HepG2 (cell line): ENCODE results near the gene VPS4B. TPM values are rescaled to one million over a fixed set of nuclear protein-coding genes. Genes with fewer than 3 reads are reported as not detected.

Experiments
- ATAC-seq: fragments of 200-7000 bp; cut with Tn5 transposase; 3 replicates; pipeline ENCODE4 v1.9.1; 2020; ENCODE audit warnings: mild to moderate bottlenecking, moderate library complexity
- BruUV-seq: library from RNA; stranded (reverse); fragments of 400-500 nt; replicated peaks from 2 replicates; lab custom pipeline; 2021; lab: Mats Ljungman, UMichigan
- CTCF ChIA-PET: fragments of 300-600 bp; formaldehyde crosslinking; extraction: SDS; loops from one replicate; lab custom pipeline; 2021; ENCODE audit warnings: low total read pairs, inconsistent platforms, low intra/inter-chr PET ratio; lab: Yijun Ruan, JAX
- POLR2A ChIA-PET: fragments of 350-600 bp; sonication (Branson Sonifier 250); formaldehyde crosslinking; loops from one replicate; lab custom pipeline; 2020; ENCODE audit warnings: antibody characterized with exemption, inconsistent platforms; lab: Yijun Ruan, JAX
- DNase-seq: peaks from one replicate; pipeline ENCODE4 v3.0.0-alpha.2; 2015; ENCODE audit warnings: low spot score
- FAIRE-seq: peaks from 3 replicates; lab custom pipeline; 2011; peaks lifted over from hg19 to GRCh38; lab: Jason Lieb, UNC
- H2AFZ ChIP-seq: one replicate; pipeline ENCODE4 v1.6.1; 2011; ENCODE audit warnings: low read length, inconsistent platforms
- H3K27ac ChIP-seq: fragments of 300-600 bp; 3 replicates; pipeline ENCODE4 v1.8.0; 2011; ENCODE audit warnings: mixed run types, mild to moderate bottlenecking, mixed read lengths, low read length, inconsistent platforms; ENCODE audit not compliant: insufficient read depth; ENCODE audit errors: extremely low read length
- H3K27me3 ChIP-seq, 2 experiments: fragments of 200-600 bp in 1 of 2; 2 replicates in 1 of 2; 3 replicates in 1 of 2; pipeline versions ENCODE4 v1.6.0 to v1.8.0; 2011; ENCODE audit warnings: low read length in 2 of 2, mild to moderate bottlenecking in 2 of 2, moderate library complexity in 2 of 2, inconsistent platforms in 1 of 2; ENCODE audit not compliant: insufficient read depth in 2 of 2, control insufficient read depth in 1 of 2
- H3K36me3 ChIP-seq, 2 experiments: fragments of 200-600 bp in 1 of 2; replicated peaks in 1 of 2; 2 replicates in 1 of 2; 3 replicates in 1 of 2; pipeline versions ENCODE4 v1.5.1 to v1.8.0; 2011; ENCODE audit warnings: low read length in 2 of 2, inconsistent platforms in 1 of 2; ENCODE audit not compliant: insufficient read depth in 2 of 2, control insufficient read depth in 1 of 2
- H3K4me1 ChIP-seq: 2 replicates; pipeline ENCODE4 v1.5.1; 2012; ENCODE audit warnings: low read length, inconsistent platforms; ENCODE audit not compliant: insufficient read depth
- H3K4me2 ChIP-seq: 2 replicates; pipeline ENCODE4 v1.6.0; 2011; ENCODE audit warnings: low read depth, low read length, inconsistent platforms
- H3K4me3 ChIP-seq, 3 experiments: fragments of 200-600 bp in 1 of 3; sonication (generic), shearing (Covaris generic) in 1 of 3; replicated peaks in 1 of 3; 2 replicates each; pipeline ENCODE4 v1.5.1; 2011 to 2016; ENCODE audit warnings: low read length in 3 of 3, inconsistent platforms in 2 of 3, low read depth in 2 of 3, mild to moderate bottlenecking in 2 of 3, control low read depth in 1 of 3, mixed read lengths in 1 of 3; ENCODE audit not compliant: insufficient read depth in 1 of 3
- H3K79me2 ChIP-seq: one replicate; pipeline ENCODE4 v1.6.1; 2011; ENCODE audit warnings: low read length, inconsistent platforms; ENCODE audit not compliant: insufficient read depth
- H3K9ac ChIP-seq: 2 replicates; pipeline ENCODE4 v1.6.0; 2011; ENCODE audit warnings: mild to moderate bottlenecking, low read depth, low read length, inconsistent platforms; ENCODE audit not compliant: insufficient read depth
- H3K9me3 ChIP-seq: 2 replicates; pipeline ENCODE4 v1.5.1; 2012; ENCODE audit warnings: mild to moderate bottlenecking, low read length
- H4K20me1 ChIP-seq: 2 replicates; pipeline ENCODE4 v1.6.0; 2011; ENCODE audit warnings: inconsistent platforms, mild to moderate bottlenecking, low read length, moderate library complexity; ENCODE audit not compliant: insufficient read depth
- ELF3 ChIP-seq: IDR thresholded peaks from 2 replicates; pipeline ENCODE4 v1.6.1; 2016; ENCODE audit warnings: missing genetic modification reagents, missing compliant biosample characterization
- ELK4 ChIP-seq: sonication (generic); formaldehyde crosslinking; IDR thresholded peaks from 2 replicates; pipeline ENCODE4 v1.9.0; 2021; ENCODE audit warnings: missing genetic modification reagents, borderline replicate concordance
- SIX1 ChIP-seq: sonication (generic); formaldehyde crosslinking; IDR thresholded peaks from 2 replicates; pipeline ENCODE4 v1.4.0; 2020; ENCODE audit warnings: missing genetic modification reagents, borderline replicate concordance
- SRSF1 ChIP-seq: fragments of 200-400 bp; formaldehyde crosslinking; optimal IDR thresholded peaks from 2 replicates; pipeline ENCODE3; 2017; ENCODE audit warnings: mild to moderate bottlenecking, low read depth, low read length, moderate library complexity
- TBL1XR1 ChIP-seq: fragments of 150-350 bp; IDR thresholded peaks from 2 replicates; pipeline ENCODE4 v1.6.1; 2014; ENCODE audit warnings: borderline replicate concordance, low read length; ENCODE audit not compliant: partially characterized antibody
- ZC3H13 ChIP-seq: sonication (generic); formaldehyde crosslinking; IDR thresholded peaks from 2 replicates; pipeline ENCODE4 v1.8.1; 2023; ENCODE audit warnings: mild to moderate bottlenecking, missing genetic modification reagents, moderate library complexity
- ZNF678 ChIP-seq: sonication (generic); formaldehyde crosslinking; IDR thresholded peaks from 2 replicates; pipeline ENCODE4 v1.4.0; 2020; ENCODE audit warnings: mild to moderate bottlenecking, missing genetic modification reagents
- ZNF777 ChIP-seq: sonication (generic); formaldehyde crosslinking; IDR thresholded peaks from 2 replicates; pipeline ENCODE4 v1.4.0; 2020; ENCODE audit warnings: missing genetic modification reagents
- ZNF878 ChIP-seq: sonication (generic); formaldehyde crosslinking; IDR thresholded peaks from 2 replicates; pipeline ENCODE4 v1.8.1; 2023; ENCODE audit warnings: mild to moderate bottlenecking, missing genetic modification reagents, moderate library complexity
- WGBS: methylation state at CpG from one replicate; pipeline ENCODE4 v1.1.6; 2017; ENCODE audit warnings: low lambda C conversion rate; 5-methylcytosine and 5-hydroxymethylcytosine counted together
- in situ Hi-C: cut with HindIII; loops from 2 replicates; pipeline ENCODE4 v1.10.0; 2017; ENCODE audit warnings: low pct_unique_long_range_greater_than_20kb; ENCODE audit not compliant: extremely low pct_ligation_motif_present
- intact Hi-C: fragments of 100-400 bp; cut with micrococcal nuclease; formaldehyde crosslinking; loops from one replicate; pipeline ENCODE4 v1.10.0; 2022; ENCODE audit not compliant: unreplicated experiment
- polyA plus RNA-seq, 8 experiments: library from polyadenylated mRNA; depleted of rRNA in 3 of 8; stranded (reverse) in 7 of 8; unstranded in 1 of 8; fragments of >200 nt; fragmentation: Illumina TruSeq in 4 of 8; extraction: Trizol in 4 of 8; gene quantifications; 2 replicates each; pipeline versions ENCODE4 v1.2.1 to v1.2.3, GENCODE V29; 2011 to 2016; ENCODE audit warnings: low read depth in 4 of 8, missing spikeins in 1 of 8, mixed read lengths in 1 of 8; ENCODE audit not compliant: insufficient read depth in 1 of 8
- total RNA-seq, 5 experiments: library from RNA; depleted of rRNA; stranded (reverse); fragments of >200 nt; fragmentation: Illumina TruSeq; extraction: Trizol; gene quantifications; 2 replicates each; pipeline ENCODE4 v1.2.3, GENCODE V29; 2016; ENCODE audit warnings: low read depth in 1 of 5

Gene VPS4B
- total and polyA plus RNA-seq, 2 of the 13 experiments (the other 11 are each of a cell fraction or from before 2014, with no cell fraction given): 12.8 to 25.9 TPM

- Histone ChIP-seq H3K9ac (peak overlapping the region; percentile 87), H3K79me2 (peaks cover 41% of the 10 kb centered on the region), H3K4me1 (peaks cover 29% of the 10 kb centered on the region), H2AFZ (no peak overlapping the region), H4K20me1 (no peaks in the 10 kb centered on the region), H3K9me3 (no peaks in the 10 kb centered on the region), H3K27ac (peak overlapping the region; percentile 88), H3K27me3 (no peaks in the 10 kb centered on the region; a peak in 1 of 5 replicates), H3K4me3 (peak overlapping the region; percentile 77 to 96 (median 90)), H3K36me3 (peaks cover 0 to 18% of the 10 kb centered on the region in 2 experiments; a peak in 2 of 5 replicates), H3K4me2 (peak overlapping the region; percentile 76)
- in situ Hi-C loops: no loop called here
- ATAC-seq (no peak; the same call in 2 of the 3 replicates), FAIRE-seq (no peak)
- intact Hi-C loops: no loop called here
- BruUV-seq: no TSS peak
- 7% methylated on average over 6 of the region's 6 CpGs for WGBS
- ChIA-PET POLR2A (interaction anchor here (0.8 to 3.5 kb wide), 6 partner anchors 11 to 707 kb away, joined by 3 to 36 read pairs (median 6); partner anchors contain the start of gene KDSR), CTCF (no interaction called here)
- TF ChIP-seq ZC3H13 (CRISPR knock-in tag): no peak
- peak; percentile 46; the same call in 1 of the 2 replicates for TF ChIP-seq ZNF878 (CRISPR knock-in tag)
- TF ChIP-seq SIX1 (CRISPR knock-in tag): no peak
- no peak for TF ChIP-seq ZNF678 (CRISPR knock-in tag)
- no peak for TF ChIP-seq ZNF777 (CRISPR knock-in tag)
- no peak for TF ChIP-seq ELK4 (CRISPR knock-in tag)
- no peak for TF ChIP-seq ELF3
- TF ChIP-seq SRSF1: no peak
- no peak for TF ChIP-seq TBL1XR1
- TF ChIP-seq, all 625 proteins: peak for 1
- no peak for DNase-seq
Measured at GRCh38 chr18:63421514-63421913, 762 bp downstream of the VPS4B start.
